HEK293 (cell line): ENCODE data around the gene ABTB2.

Experiments used
- AEBP2 ChIP-seq: fragments of 450-650 bp; formaldehyde crosslinking; IDR thresholded peaks from 2 replicates; pipeline ENCODE4 v1.5.1; 2016; ENCODE audit warnings: missing biosample characterization, missing genetic modification characterization, borderline replicate concordance
- KLF7 ChIP-seq: fragments of 450-650 bp; formaldehyde crosslinking; IDR thresholded peaks from 2 replicates; pipeline ENCODE4 v1.5.1; 2016; ENCODE audit warnings: missing biosample characterization, missing genetic modification characterization, borderline replicate concordance
- PRDM6 ChIP-seq: fragments of 450-650 bp; formaldehyde crosslinking; IDR thresholded peaks from 2 replicates; pipeline ENCODE4 v1.5.1; 2017; ENCODE audit warnings: missing biosample characterization, missing genetic modification characterization
- RBAK ChIP-seq: fragments of 450-650 bp; formaldehyde crosslinking; IDR thresholded peaks from 2 replicates; pipeline ENCODE4 v1.5.1; 2016; ENCODE audit warnings: missing biosample characterization, missing genetic modification characterization
- ZFP69B ChIP-seq: fragments of 450-650 bp; formaldehyde crosslinking; IDR thresholded peaks from 2 replicates; pipeline ENCODE4 v1.5.1; 2016; ENCODE audit warnings: missing biosample characterization, missing genetic modification characterization
- ZIC2 ChIP-seq: fragments of 450-650 bp; formaldehyde crosslinking; IDR thresholded peaks from 2 replicates; pipeline ENCODE4 v1.5.1; 2016; ENCODE audit warnings: missing biosample characterization, missing genetic modification characterization
- ZNF133 ChIP-seq: fragments of 450-650 bp; formaldehyde crosslinking; IDR thresholded peaks from 2 replicates; pipeline ENCODE4 v1.5.1; 2016; ENCODE audit warnings: missing biosample characterization, missing genetic modification characterization
- ZNF140 ChIP-seq: fragments of 450-650 bp; formaldehyde crosslinking; IDR thresholded peaks from 2 replicates; pipeline ENCODE4 v1.5.1; 2016; ENCODE audit warnings: missing biosample characterization, missing genetic modification characterization
- ZNF16 ChIP-seq: fragments of 450-650 bp; formaldehyde crosslinking; IDR thresholded peaks from 2 replicates; pipeline ENCODE4 v1.5.1; 2016; ENCODE audit warnings: low read depth, missing biosample characterization, missing genetic modification characterization
- ZNF169 ChIP-seq: fragments of 450-650 bp; formaldehyde crosslinking; IDR thresholded peaks from 2 replicates; pipeline ENCODE4 v1.5.1; 2016; ENCODE audit warnings: missing biosample characterization, missing genetic modification characterization
- ZNF248 ChIP-seq: fragments of 450-650 bp; formaldehyde crosslinking; IDR thresholded peaks from 2 replicates; pipeline ENCODE4 v1.5.1; 2017; ENCODE audit warnings: missing biosample characterization, missing genetic modification characterization
- ZNF280C ChIP-seq: fragments of 450-650 bp; formaldehyde crosslinking; IDR thresholded peaks from 2 replicates; pipeline ENCODE4 v1.5.1; 2016; ENCODE audit warnings: missing biosample characterization, missing genetic modification characterization
- ZNF302 ChIP-seq: fragments of 450-650 bp; formaldehyde crosslinking; IDR thresholded peaks from 2 replicates; pipeline ENCODE4 v1.5.1; 2016; ENCODE audit warnings: missing biosample characterization, missing genetic modification characterization, low read depth
- ZNF366 ChIP-seq: fragments of 450-650 bp; formaldehyde crosslinking; conservative IDR thresholded peaks from 2 replicates; pipeline ENCODE4 v1.5.1; 2016; ENCODE audit warnings: missing biosample characterization, missing genetic modification characterization
- ZNF473 ChIP-seq: fragments of 450-650 bp; formaldehyde crosslinking; IDR thresholded peaks from 2 replicates; pipeline ENCODE4 v1.5.1; 2017; ENCODE audit warnings: missing biosample characterization, missing genetic modification characterization
- ZNF571 ChIP-seq: fragments of 450-650 bp; formaldehyde crosslinking; IDR thresholded peaks from 2 replicates; pipeline ENCODE4 v1.5.0; 2017; ENCODE audit warnings: missing biosample characterization, missing genetic modification characterization
- ZNF660 ChIP-seq: fragments of 450-650 bp; IDR thresholded peaks from 2 replicates; pipeline ENCODE4 v1.5.1; 2018; ENCODE audit warnings: missing biosample characterization, mild to moderate bottlenecking, missing genetic modification characterization
- ZNF707 ChIP-seq: fragments of 450-650 bp; formaldehyde crosslinking; IDR thresholded peaks from 2 replicates; pipeline ENCODE4 v1.5.1; 2016; ENCODE audit warnings: missing biosample characterization, missing genetic modification characterization
- ZNF76 ChIP-seq: fragments of 450-650 bp; formaldehyde crosslinking; IDR thresholded peaks from 2 replicates; pipeline ENCODE4; 2016; ENCODE audit warnings: low read depth, missing biosample characterization, missing genetic modification characterization, borderline replicate concordance
- TF ChIP-seq, protein P1 (sequence below): fragments of 450-650 bp; formaldehyde crosslinking; IDR thresholded peaks from 2 replicates; pipeline ENCODE4 v1.5.1; 2016; ENCODE audit warnings: missing biosample characterization, missing genetic modification characterization
- TF ChIP-seq, protein P2 (sequence below): fragments of 450-650 bp; formaldehyde crosslinking; IDR thresholded peaks from 2 replicates; pipeline ENCODE4 v1.5.1; 2016; ENCODE audit warnings: missing biosample characterization, missing genetic modification characterization
- TF ChIP-seq, protein P3 (sequence below): fragments of 450-650 bp; formaldehyde crosslinking; IDR thresholded peaks from 2 replicates; pipeline ENCODE4 v1.5.1; 2016; ENCODE audit warnings: missing biosample characterization, missing genetic modification characterization
- TF ChIP-seq, protein P4 (sequence below): fragments of 450-650 bp; formaldehyde crosslinking; IDR thresholded peaks from 2 replicates; pipeline ENCODE4 v1.5.1; 2016; ENCODE audit warnings: missing biosample characterization, missing genetic modification characterization

ABTB2 gene

GRCh38 chr11:34161812-34162492 lies 195.9 kb downstream of the ABTB2 start (continued):
- TF ChIP-seq, protein P1, sequence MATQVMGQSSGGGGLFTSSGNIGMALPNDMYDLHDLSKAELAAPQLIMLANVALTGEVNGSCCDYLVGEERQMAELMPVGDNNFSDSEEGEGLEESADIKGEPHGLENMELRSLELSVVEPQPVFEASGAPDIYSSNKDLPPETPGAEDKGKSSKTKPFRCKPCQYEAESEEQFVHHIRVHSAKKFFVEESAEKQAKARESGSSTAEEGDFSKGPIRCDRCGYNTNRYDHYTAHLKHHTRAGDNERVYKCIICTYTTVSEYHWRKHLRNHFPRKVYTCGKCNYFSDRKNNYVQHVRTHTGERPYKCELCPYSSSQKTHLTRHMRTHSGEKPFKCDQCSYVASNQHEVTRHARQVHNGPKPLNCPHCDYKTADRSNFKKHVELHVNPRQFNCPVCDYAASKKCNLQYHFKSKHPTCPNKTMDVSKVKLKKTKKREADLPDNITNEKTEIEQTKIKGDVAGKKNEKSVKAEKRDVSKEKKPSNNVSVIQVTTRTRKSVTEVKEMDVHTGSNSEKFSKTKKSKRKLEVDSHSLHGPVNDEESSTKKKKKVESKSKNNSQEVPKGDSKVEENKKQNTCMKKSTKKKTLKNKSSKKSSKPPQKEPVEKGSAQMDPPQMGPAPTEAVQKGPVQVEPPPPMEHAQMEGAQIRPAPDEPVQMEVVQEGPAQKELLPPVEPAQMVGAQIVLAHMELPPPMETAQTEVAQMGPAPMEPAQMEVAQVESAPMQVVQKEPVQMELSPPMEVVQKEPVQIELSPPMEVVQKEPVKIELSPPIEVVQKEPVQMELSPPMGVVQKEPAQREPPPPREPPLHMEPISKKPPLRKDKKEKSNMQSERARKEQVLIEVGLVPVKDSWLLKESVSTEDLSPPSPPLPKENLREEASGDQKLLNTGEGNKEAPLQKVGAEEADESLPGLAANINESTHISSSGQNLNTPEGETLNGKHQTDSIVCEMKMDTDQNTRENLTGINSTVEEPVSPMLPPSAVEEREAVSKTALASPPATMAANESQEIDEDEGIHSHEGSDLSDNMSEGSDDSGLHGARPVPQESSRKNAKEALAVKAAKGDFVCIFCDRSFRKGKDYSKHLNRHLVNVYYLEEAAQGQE (tag by site-specific recombination) = no peak
- TF ChIP-seq ZNF302 (tag by site-specific recombination) (no peak), ZNF660 (0 out of 2 replicates have a peak, but pooled peaks have one; percentile 14), RBAK (0 out of 2 replicates have a peak, but pooled peaks have one; percentile 28), ZFP69B (tag by site-specific recombination) (no peak), ZNF366 (peak; percentile 71), AEBP2 (tag by site-specific recombination) (no peak), ZNF571 (tag by site-specific recombination) (no peak), ZNF133 (no peak), ZNF16 (no peak), ZIC2 (tag by site-specific recombination) (no peak), ZNF140 (no peak), KLF7 (no peak), ZNF248 (no peak), PRDM6 (tag by site-specific recombination) (no peak), ZNF76 (no peak), ZNF707 (no peak), ZNF473 (tag by site-specific recombination) (no peak), ZNF280C (tag by site-specific recombination) (no peak), ZNF169 (no peak)
- TF ChIP-seq, protein P2, sequence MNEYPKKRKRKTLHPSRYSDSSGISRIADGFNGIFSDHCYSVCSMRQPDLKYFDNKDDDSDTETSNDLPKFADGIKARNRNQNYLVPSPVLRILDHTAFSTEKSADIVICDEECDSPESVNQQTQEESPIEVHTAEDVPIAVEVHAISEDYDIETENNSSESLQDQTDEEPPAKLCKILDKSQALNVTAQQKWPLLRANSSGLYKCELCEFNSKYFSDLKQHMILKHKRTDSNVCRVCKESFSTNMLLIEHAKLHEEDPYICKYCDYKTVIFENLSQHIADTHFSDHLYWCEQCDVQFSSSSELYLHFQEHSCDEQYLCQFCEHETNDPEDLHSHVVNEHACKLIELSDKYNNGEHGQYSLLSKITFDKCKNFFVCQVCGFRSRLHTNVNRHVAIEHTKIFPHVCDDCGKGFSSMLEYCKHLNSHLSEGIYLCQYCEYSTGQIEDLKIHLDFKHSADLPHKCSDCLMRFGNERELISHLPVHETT (tag by site-specific recombination) = peak; percentile 88
- TF ChIP-seq, protein P3, sequence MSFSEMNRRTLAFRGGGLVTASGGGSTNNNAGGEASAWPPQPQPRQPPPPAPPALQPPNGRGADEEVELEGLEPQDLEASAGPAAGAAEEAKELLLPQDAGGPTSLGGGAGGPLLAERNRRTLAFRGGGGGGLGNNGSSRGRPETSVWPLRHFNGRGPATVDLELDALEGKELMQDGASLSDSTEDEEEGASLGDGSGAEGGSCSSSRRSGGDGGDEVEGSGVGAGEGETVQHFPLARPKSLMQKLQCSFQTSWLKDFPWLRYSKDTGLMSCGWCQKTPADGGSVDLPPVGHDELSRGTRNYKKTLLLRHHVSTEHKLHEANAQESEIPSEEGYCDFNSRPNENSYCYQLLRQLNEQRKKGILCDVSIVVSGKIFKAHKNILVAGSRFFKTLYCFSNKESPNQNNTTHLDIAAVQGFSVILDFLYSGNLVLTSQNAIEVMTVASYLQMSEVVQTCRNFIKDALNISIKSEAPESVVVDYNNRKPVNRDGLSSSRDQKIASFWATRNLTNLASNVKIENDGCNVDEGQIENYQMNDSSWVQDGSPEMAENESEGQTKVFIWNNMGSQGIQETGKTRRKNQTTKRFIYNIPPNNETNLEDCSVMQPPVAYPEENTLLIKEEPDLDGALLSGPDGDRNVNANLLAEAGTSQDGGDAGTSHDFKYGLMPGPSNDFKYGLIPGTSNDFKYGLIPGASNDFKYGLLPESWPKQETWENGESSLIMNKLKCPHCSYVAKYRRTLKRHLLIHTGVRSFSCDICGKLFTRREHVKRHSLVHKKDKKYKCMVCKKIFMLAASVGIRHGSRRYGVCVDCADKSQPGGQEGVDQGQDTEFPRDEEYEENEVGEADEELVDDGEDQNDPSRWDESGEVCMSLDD (tag by site-specific recombination) = no peak
- TF ChIP-seq, protein P4, sequence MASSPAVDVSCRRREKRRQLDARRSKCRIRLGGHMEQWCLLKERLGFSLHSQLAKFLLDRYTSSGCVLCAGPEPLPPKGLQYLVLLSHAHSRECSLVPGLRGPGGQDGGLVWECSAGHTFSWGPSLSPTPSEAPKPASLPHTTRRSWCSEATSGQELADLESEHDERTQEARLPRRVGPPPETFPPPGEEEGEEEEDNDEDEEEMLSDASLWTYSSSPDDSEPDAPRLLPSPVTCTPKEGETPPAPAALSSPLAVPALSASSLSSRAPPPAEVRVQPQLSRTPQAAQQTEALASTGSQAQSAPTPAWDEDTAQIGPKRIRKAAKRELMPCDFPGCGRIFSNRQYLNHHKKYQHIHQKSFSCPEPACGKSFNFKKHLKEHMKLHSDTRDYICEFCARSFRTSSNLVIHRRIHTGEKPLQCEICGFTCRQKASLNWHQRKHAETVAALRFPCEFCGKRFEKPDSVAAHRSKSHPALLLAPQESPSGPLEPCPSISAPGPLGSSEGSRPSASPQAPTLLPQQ (tag by site-specific recombination) = no peak
